Kidney epithelial cell (primary cell): ENCODE results near the gene PURA. TPM values are rescaled to one million over a fixed set of nuclear protein-coding genes. Genes with fewer than 3 reads are reported as not detected.
A peak's percentile ranks its signal among the peaks of the same experiment; 100 is the strongest.

Experiments used
- DNase-seq: peaks from one replicate; pipeline ENCODE4 v3.0.0-alpha.2; 2010; ENCODE audit warnings: low read depth
- H3K27me3 ChIP-seq: 2 replicates; pipeline ENCODE4 v1.6.0; 2011; ENCODE audit warnings: low read length; ENCODE audit not compliant: control insufficient read depth, insufficient read depth
- H3K36me3 ChIP-seq: 2 replicates; pipeline ENCODE4 v1.5.1; 2011; ENCODE audit warnings: low read length; ENCODE audit not compliant: control insufficient read depth, insufficient read depth
- H3K4me3 ChIP-seq: 2 replicates; pipeline ENCODE4 v1.5.1; 2011; ENCODE audit warnings: low read depth, mild to moderate bottlenecking, control low read depth, low read length
- CTCF ChIP-seq: IDR thresholded peaks from 2 replicates; pipeline ENCODE4 v1.5.1; 2011; ENCODE audit warnings: mild to moderate bottlenecking, moderate library complexity, low read length, control low read depth, inconsistent platforms; ENCODE audit not compliant: insufficient read depth, poor library complexity, severe bottlenecking
- total RNA-seq: library from RNA; depleted of rRNA; stranded (reverse); fragments of >200 nt; gene quantifications from 2 replicates; pipeline ENCODE4 v1.2.3, GENCODE V29; 2015

The PURA gene
- total RNA-seq, 1 donor from 2014 or later: 7.1 TPM

DNA sequence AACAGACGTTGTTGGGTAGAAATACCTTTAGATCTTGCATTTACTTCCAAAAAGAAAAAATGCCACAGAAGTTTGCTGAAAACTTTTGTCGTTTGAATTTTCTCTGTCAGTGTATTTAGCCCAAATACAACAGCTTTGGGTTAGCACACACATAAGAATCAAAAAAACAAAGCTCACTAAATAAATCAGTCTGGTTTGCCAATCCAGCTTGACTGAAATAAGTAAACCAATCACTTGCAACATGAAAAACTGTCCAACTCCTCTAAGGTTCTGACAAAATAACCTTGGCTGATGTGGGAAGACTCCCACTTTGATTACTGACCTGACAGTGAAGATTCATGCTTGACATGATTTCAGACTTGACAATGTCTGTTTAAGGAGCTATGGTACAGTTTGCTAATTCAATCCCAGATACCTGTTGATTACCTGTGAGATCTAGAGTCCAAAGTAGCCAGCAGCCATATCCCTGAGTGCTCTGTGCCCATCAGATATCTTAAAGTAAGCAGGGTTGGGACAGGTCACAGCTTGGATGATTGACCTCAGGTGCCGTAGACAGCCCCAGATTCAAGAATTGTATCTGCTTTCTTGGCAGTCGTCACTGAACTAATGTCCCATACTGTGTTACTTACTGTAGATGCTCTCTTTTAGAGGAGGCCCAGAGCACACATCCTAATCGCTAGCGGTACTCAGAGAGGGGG lies 12.6 kb downstream of the PURA start:
- H3K4me3 ChIP-seq: no peak overlapping the region
- H3K27me3 ChIP-seq: no peaks in the 10 kb centered on the region
- DNase-seq: no peak
- TF ChIP-seq CTCF: no peak
- no peaks in the 10 kb centered on the region for H3K36me3 ChIP-seq

GRCh38 chr5:140128376-140128775 lies 14.5 kb downstream of the PURA start:
- no peak overlapping the region for H3K4me3 ChIP-seq
- TF ChIP-seq CTCF: no peak
- no peaks in the 10 kb centered on the region for H3K27me3 ChIP-seq
- no peaks in the 10 kb centered on the region for H3K36me3 ChIP-seq
- no peak for DNase-seq

DNA sequence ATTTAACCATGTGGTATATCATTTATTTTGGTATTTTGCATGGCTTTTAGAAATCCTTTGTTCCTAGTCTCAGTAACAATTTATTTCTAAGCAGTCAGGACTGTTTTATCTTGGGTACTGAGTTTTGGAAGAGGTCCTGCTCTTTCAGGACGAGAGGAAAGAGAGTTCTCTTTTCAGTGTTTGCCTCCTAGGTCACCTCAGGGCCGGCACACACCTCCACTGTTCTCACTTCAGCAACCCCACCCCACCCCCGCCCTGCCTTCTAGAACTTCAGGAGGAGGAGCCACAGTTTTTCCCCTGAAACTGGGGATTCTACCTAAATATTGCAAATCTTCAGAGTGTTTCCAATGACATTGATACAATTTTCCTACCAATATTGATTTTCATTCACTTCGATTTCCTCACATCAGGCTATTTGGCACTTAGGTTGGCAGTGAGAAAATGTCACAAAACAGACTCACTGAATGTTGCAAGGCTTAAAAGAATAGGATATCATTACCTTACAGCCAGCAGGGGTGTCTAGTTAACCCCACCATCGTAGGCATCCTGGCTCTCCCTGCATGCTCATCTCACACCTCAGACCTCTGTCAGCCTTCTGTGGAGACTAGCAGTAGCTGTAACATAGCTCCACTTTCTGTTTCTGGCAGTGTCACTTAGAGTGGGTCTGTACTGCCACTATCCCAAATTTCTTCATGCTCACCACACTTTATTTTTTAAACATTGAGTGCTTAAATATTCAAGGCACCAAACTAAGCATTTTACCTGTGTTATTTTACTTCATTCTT lies 17.2 kb downstream of the PURA start:
- no peak for DNase-seq
- Histone ChIP-seq H3K27me3 (no peaks in the 10 kb centered on the region), H3K4me3 (no peak overlapping the region), H3K36me3 (no peaks in the 10 kb centered on the region)
- TF ChIP-seq CTCF: no peak

GRCh38 chr5:140131967-140132409 lies 18.1 kb downstream of the PURA start:
- Histone ChIP-seq H3K4me3 (no peak overlapping the region), H3K27me3 (no peaks in the 10 kb centered on the region), H3K36me3 (no peaks in the 10 kb centered on the region)
- no peak for TF ChIP-seq CTCF
- peak; percentile 91 for DNase-seq

DNA sequence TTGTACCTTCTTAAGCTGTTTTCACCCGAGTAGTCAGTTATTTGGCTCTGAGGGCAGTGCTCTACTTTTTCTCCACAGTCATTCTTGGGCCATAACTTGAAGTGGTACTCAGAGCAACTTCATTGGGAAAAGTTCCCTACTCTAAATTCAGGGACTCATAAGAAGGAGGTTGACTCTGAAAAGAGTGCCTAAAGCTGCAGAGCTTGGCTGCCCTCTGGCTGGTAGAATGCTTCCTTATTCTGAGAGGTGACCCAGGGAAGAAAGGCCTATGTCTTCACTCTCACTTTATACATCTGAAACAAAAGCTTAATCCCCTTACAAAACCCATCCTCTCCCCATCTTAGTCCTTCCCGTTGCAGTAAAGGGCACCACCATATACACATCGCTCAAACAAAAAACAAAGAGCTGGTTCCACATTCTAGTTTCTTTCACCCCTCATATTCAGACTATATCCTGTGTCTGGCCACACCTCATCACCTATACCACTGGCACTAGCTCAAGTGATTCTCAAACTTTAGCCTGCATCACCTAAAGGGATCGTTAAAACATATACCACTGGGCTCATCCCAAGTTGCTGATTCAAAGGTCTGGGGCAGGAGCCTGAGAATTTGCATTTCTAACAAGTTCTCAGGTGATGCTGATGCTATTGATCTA lies 19.7 kb downstream of the PURA start:
- TF ChIP-seq CTCF: no peak
- Histone ChIP-seq H3K36me3 (no peaks in the 10 kb centered on the region), H3K4me3 (no peak overlapping the region), H3K27me3 (no peaks in the 10 kb centered on the region)
- no peak for DNase-seq
